Measurements from ENCODE around the gene NTN4. TPM values are rescaled to one million over a fixed set of nuclear protein-coding genes. Genes with fewer than 3 reads are reported as not detected.

Gene NTN4
- total and polyA plus RNA-seq, 4 donors = 3.2 to 30.5 (median 15.0) TPM

GRCh38 chr12:95715177-95715576, 75.4 kb downstream of the NTN4 start:
- Histone ChIP-seq H3K36me3 (ENCODE audit: control insufficient read depth in 4 of 4, insufficient read depth in 3 of 4, low read depth in 1 of 4, low read length in 3 of 4) (peaks cover 0 to 5% (median under 1%) of the 10 kb centered on the region in 4 donors), H3K27me3 (ENCODE audit: control insufficient read depth in 4 of 4, insufficient read depth in 4 of 4, low read length in 3 of 4) (no peaks in the 10 kb centered on the region), H3K27ac (ENCODE audit: low read depth in 1 of 2, low read length in 2 of 2) (no peak overlapping the region), H3K9me3 (ENCODE audit: control insufficient read depth in 4 of 4, low read length in 3 of 4) (no peaks in the 10 kb centered on the region), H3K9ac (ENCODE audit: low read depth in 1 of 2, low read length in 2 of 2) (no peak overlapping the region), H3K4me1 (ENCODE audit: control insufficient read depth in 4 of 4, insufficient read depth in 4 of 4, low read length in 3 of 4) (peaks cover 0 to 7% (median 1%) of the 10 kb centered on the region in 4 donors), H3K4me3 (ENCODE audit: low read depth in 1 of 3, low read length in 3 of 3) (no peak overlapping the region)
- TF ChIP-seq RAD21 (IDR thresholded peaks at IDR 0.05) = no peak
- no peak for TF ChIP-seq GABPA (IDR thresholded peaks at IDR 0.05 in 1 of 2, conservative IDR thresholded peaks at IDR 0.05 in 1 of 2)
- TF ChIP-seq, protein P1, sequence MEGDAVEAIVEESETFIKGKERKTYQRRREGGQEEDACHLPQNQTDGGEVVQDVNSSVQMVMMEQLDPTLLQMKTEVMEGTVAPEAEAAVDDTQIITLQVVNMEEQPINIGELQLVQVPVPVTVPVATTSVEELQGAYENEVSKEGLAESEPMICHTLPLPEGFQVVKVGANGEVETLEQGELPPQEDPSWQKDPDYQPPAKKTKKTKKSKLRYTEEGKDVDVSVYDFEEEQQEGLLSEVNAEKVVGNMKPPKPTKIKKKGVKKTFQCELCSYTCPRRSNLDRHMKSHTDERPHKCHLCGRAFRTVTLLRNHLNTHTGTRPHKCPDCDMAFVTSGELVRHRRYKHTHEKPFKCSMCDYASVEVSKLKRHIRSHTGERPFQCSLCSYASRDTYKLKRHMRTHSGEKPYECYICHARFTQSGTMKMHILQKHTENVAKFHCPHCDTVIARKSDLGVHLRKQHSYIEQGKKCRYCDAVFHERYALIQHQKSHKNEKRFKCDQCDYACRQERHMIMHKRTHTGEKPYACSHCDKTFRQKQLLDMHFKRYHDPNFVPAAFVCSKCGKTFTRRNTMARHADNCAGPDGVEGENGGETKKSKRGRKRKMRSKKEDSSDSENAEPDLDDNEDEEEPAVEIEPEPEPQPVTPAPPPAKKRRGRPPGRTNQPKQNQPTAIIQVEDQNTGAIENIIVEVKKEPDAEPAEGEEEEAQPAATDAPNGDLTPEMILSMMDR (IDR thresholded peaks at IDR 0.05; ENCODE audit: low read depth, low read length, missing input control) = no peak
- no peak for TF ChIP-seq JUND (IDR thresholded peaks at IDR 0.05)
- no peak for TF ChIP-seq ATF3 (IDR thresholded peaks at IDR 0.05)
- no peak for TF ChIP-seq ZBTB33 (IDR thresholded peaks at IDR 0.05)
- TF ChIP-seq NR2F2 (IDR thresholded peaks at IDR 0.05) = no peak
- TF ChIP-seq YY1 (IDR thresholded peaks at IDR 0.05) = no peak
- TF ChIP-seq REST (IDR thresholded peaks at IDR 0.05) = no peak
- no peak for TF ChIP-seq FOXA1 (IDR thresholded peaks at IDR 0.05)
- DNase-seq (ENCODE audit: low spot score) = no peak
- WGBS = 95% methylated on average over 1 of the region's 1 CpG

DNA sequence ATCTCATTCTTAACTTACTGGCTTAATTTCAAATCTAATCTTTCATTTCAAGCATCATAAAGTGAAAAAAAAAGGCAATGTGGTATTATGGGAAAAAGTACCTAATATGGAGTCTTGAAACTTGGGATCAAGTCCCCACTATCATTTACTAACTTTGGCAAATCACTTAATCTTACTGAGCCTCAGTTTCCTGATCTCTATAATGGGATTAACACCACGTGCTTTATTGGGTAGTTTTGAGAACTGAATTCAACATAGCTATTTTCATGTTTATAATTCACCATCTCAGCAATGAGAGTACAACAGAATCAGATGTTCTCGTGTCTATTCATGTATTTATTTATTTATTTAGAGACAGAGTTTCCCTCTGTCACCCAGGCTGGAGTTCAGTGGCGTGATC, 78.3 kb downstream of the NTN4 start:
- DNase-seq (ENCODE audit: low spot score) = no peak
- TF ChIP-seq NR2F2 (IDR thresholded peaks at IDR 0.05) (no peak), SP1 (IDR thresholded peaks at IDR 0.05) (no peak), HNF4G (IDR thresholded peaks at IDR 0.05) (no peak), RXRA (IDR thresholded peaks at IDR 0.05) (no peak)
- Histone ChIP-seq H3K4me3 (ENCODE audit: low read depth in 1 of 3, low read length in 3 of 3) (no peak overlapping the region), H3K27me3 (ENCODE audit: control insufficient read depth in 4 of 4, insufficient read depth in 4 of 4, low read length in 3 of 4) (no peaks in the 10 kb centered on the region), H3K9ac (ENCODE audit: low read depth in 1 of 2, low read length in 2 of 2) (no peak overlapping the region), H3K9me3 (ENCODE audit: control insufficient read depth in 4 of 4, low read length in 3 of 4) (no peaks in the 10 kb centered on the region), H3K4me1 (ENCODE audit: control insufficient read depth in 4 of 4, insufficient read depth in 4 of 4, low read length in 3 of 4) (no peaks in the 10 kb centered on the region), H3K36me3 (ENCODE audit: control insufficient read depth in 4 of 4, insufficient read depth in 3 of 4, low read depth in 1 of 4, low read length in 3 of 4) (peaks cover 0 to 5% (median 2%) of the 10 kb centered on the region in 4 donors), H3K27ac (ENCODE audit: low read depth in 1 of 2, low read length in 2 of 2) (no peak overlapping the region)
- WGBS = 94% methylated on average over 3 of the region's 3 CpGs

Data from liver (tissue), 9 donors.